OCI-LY7 (cell line): ENCODE data around the gene PRSS1. TPM values are rescaled to one million over a fixed set of nuclear protein-coding genes. Genes with fewer than 3 reads are reported as not detected.
A peak's percentile ranks its signal among the peaks of the same experiment; 100 is the strongest.

Source experiments
- BruUV-seq: library from RNA; stranded (reverse); fragments of 400-500 nt; replicated peaks from 2 replicates; lab custom pipeline; 2021; lab: Mats Ljungman, UMichigan
- CTCF ChIA-PET: fragments of 300-600 bp; sonication (Branson Sonifier 250); formaldehyde crosslinking; loops from one replicate; lab custom pipeline; 2022; ENCODE audit warnings: antibody characterized with exemption; ENCODE audit not compliant: unreplicated experiment; lab: Charles Lee
- POLR2A ChIA-PET: fragments of 300-600 bp; sonication (Branson Sonifier 250); formaldehyde crosslinking; loops from one replicate; lab custom pipeline; 2022; ENCODE audit warnings: antibody characterized with exemption; lab: Charles Lee
- DNase-seq: peaks from one replicate; pipeline ENCODE4 v3.0.0-alpha.2; 2015; ENCODE audit warnings: low spot score
- H2AFZ ChIP-seq: fragments of 200-600 bp; sonication (generic), shearing (Covaris generic); 2 replicates; pipeline ENCODE4 v1.6.1; 2014; ENCODE audit warnings: mild to moderate bottlenecking, antibody characterized with exemption, low read length, moderate library complexity
- H3K27ac ChIP-seq: fragments of 200-600 bp; sonication (generic); 2 replicates; pipeline ENCODE4 v1.5.1; 2014; ENCODE audit warnings: mixed run types, low read depth, mild to moderate bottlenecking, moderate library complexity, low read length, inconsistent platforms; ENCODE audit not compliant: poor library complexity, severe bottlenecking
- H3K36me3 ChIP-seq: fragments of 200-600 bp; sonication (generic); 2 replicates; pipeline ENCODE4 v1.6.1; 2014; ENCODE audit warnings: mild to moderate bottlenecking, antibody characterized with exemption, low read length, moderate library complexity, mixed read lengths; ENCODE audit not compliant: insufficient read depth
- H3K4me1 ChIP-seq: fragments of 200-600 bp; sonication (generic); 2 replicates; pipeline ENCODE4 v1.5.1; 2014; ENCODE audit warnings: mild to moderate bottlenecking, low read length; ENCODE audit not compliant: insufficient read depth, poor library complexity, severe bottlenecking
- H3K4me2 ChIP-seq: fragments of 200-600 bp; sonication (generic); 2 replicates; pipeline ENCODE4 v1.6.1; 2014; ENCODE audit warnings: mild to moderate bottlenecking, low read length
- H3K4me3 ChIP-seq: fragments of 200-600 bp; sonication (generic); 2 replicates; pipeline ENCODE4 v1.5.1; 2014; ENCODE audit warnings: mild to moderate bottlenecking, low read depth, low read length; ENCODE audit not compliant: poor library complexity, severe bottlenecking
- H3K79me2 ChIP-seq: fragments of 200-600 bp; sonication (generic); 2 replicates; pipeline ENCODE4 v1.6.1; 2016; ENCODE audit warnings: low read depth, mild to moderate bottlenecking, low read length, moderate library complexity, mixed read lengths; ENCODE audit not compliant: insufficient read depth
- H3K9me2 ChIP-seq: fragments of 200-600 bp; sonication (generic); 2 replicates; pipeline ENCODE4 v1.6.1; 2016; ENCODE audit warnings: mild to moderate bottlenecking, low read length, mixed read lengths; ENCODE audit not compliant: insufficient read depth
- H3K9me3 ChIP-seq: fragments of 200-600 bp; sonication (generic); 2 replicates; pipeline ENCODE4 v1.6.1; 2014; ENCODE audit warnings: mild to moderate bottlenecking, mixed run types, low read length, mixed read lengths
- H4K20me1 ChIP-seq: fragments of 200-600 bp; sonication (generic); 2 replicates; pipeline ENCODE4 v1.6.1; 2014; ENCODE audit warnings: mild to moderate bottlenecking, antibody characterized with exemption, low read length, moderate library complexity, mixed read lengths; ENCODE audit not compliant: insufficient read depth
- CTCF ChIP-seq: fragments of 200-600 bp; sonication (generic); conservative IDR thresholded peaks from 2 replicates; pipeline ENCODE4 v1.5.1; 2014; ENCODE audit warnings: mild to moderate bottlenecking, antibody characterized with exemption, low read length, moderate library complexity, mixed read lengths
- EZH2phosphoT487 ChIP-seq: fragments of 200-600 bp; sonication (generic); IDR thresholded peaks from 2 replicates; pipeline ENCODE4 v1.6.1; 2018; ENCODE audit warnings: low read depth, borderline replicate concordance, mild to moderate bottlenecking, mixed run types, antibody characterized with exemption, low read length, moderate library complexity, mixed read lengths
- intact Hi-C: fragments of 100-400 bp; cut with micrococcal nuclease; formaldehyde crosslinking; loops from one replicate; pipeline ENCODE4 v1.10.0; 2022; ENCODE audit not compliant: unreplicated experiment
- total RNA-seq, 2 experiments: library from RNA; depleted of rRNA in 1 of 2; stranded (reverse); fragments of >200 nt in 1 of 2; shearing (Covaris generic) in 1 of 2; gene quantifications; 2 replicates each; pipeline ENCODE4 v1.2.3, GENCODE V29; 2014 to 2022

Gene PRSS1
- total RNA-seq, 2 experiments from 2014 or later = not detected

GRCh38 chr7:142795339-142795863, 46.1 kb downstream of the PRSS1 start:
- intact Hi-C loops = no loop called here
- H2AFZ ChIP-seq = peak overlapping the region; percentile 3; the same call in 1 of the 2 replicates
- TF ChIP-seq EZH2phosphoT487 = no peak
- no peak for TF ChIP-seq CTCF
- H3K36me3 ChIP-seq = peaks cover 22% of the 10 kb centered on the region; the same call in 1 of the 2 replicates
- no peaks in the 10 kb centered on the region for H4K20me1 ChIP-seq
- H3K9me2 ChIP-seq = no peaks in the 10 kb centered on the region
- peak overlapping the region; percentile 88 for H3K27ac ChIP-seq
- peak; percentile 77 for DNase-seq
- peaks cover 48% of the 10 kb centered on the region; the same call in 1 of the 2 replicates for H3K79me2 ChIP-seq
- peaks cover 78% of the 10 kb centered on the region for H3K4me1 ChIP-seq
- ChIA-PET POLR2A (interaction anchor here (0.9 to 19.1 kb wide), 6 partner anchors 10 to 316 kb away, joined by 3 to 666 read pairs (median 5); partner anchors contain the start of gene PRSS2), CTCF (interaction anchor here (1.8 to 5.7 kb wide), 2 partner anchors 12 to 13 kb away, joined by 9 to 90 read pairs; no protein-coding TSS in a partner anchor)
- H3K9me3 ChIP-seq = no peaks in the 10 kb centered on the region
- BruUV-seq = no TSS peak
- H3K4me3 ChIP-seq = peak overlapping the region; percentile 81
- H3K4me2 ChIP-seq = peak overlapping the region; percentile 89

- Histone ChIP-seq H3K79me2 (peaks cover 50% of the 10 kb centered on the region; the same call in 1 of the 2 replicates), H3K9me3 (no peaks in the 10 kb centered on the region), H3K36me3 (peaks cover 28% of the 10 kb centered on the region; the same call in 1 of the 2 replicates), H3K4me1 (peaks cover 78% of the 10 kb centered on the region), H3K9me2 (no peaks in the 10 kb centered on the region), H3K27ac (peak overlapping the region; percentile 88), H2AFZ (no peak overlapping the region; the same call in 1 of the 2 replicates), H4K20me1 (no peaks in the 10 kb centered on the region), H3K4me2 (peak overlapping the region; percentile 89), H3K4me3 (peak overlapping the region; percentile 81)
- ChIA-PET CTCF (interaction anchor here (1.8 to 5.7 kb wide), 2 partner anchors 13 kb away, joined by 9 to 90 read pairs; no protein-coding TSS in a partner anchor), POLR2A (interaction anchor here (0.9 to 19.1 kb wide), 7 partner anchors 10 to 316 kb away, joined by 3 to 666 read pairs (median 4); partner anchors contain the start of gene PRSS2)
- intact Hi-C loops = no loop called here
- BruUV-seq = TSS peak; percentile 34
- DNase-seq = peak; percentile 47
- TF ChIP-seq EZH2phosphoT487 (no peak), CTCF (no peak)
Observed at GRCh38 chr7:142796001-142796500, 46.8 kb downstream of the PRSS1 start.
